T-helper 2 cell treated with Interferon-gamma antibody and Interleukin-4, amounts not matched to agents 5 μg/mL and 100 μg/mL, for 36 hours (primary cell): ENCODE data around the gene SHANK1.
"Not testable (repeated sequence)": the region's sequence is repeated elsewhere in the genome, so short reads cannot be mapped to it uniquely, and the experiment has no call there.

Source experiments
- DNase-seq: peaks from one replicate; pipeline ENCODE4 v3.0.0; 2021; ENCODE audit warnings: low spot score
- H3K27ac Mint-ChIP-seq: one replicate; pipeline ENCODE4 v1.8.0; 2021; ENCODE audit warnings: mild to moderate bottlenecking, mixed read lengths
- H3K27me3 Mint-ChIP-seq: one replicate; pipeline ENCODE4 v1.8.0; 2021; ENCODE audit warnings: low read depth, mixed read lengths
- H3K36me3 Mint-ChIP-seq: one replicate; pipeline ENCODE4 v1.8.0; 2021; ENCODE audit warnings: low read depth, mixed read lengths
- H3K4me1 Mint-ChIP-seq: one replicate; pipeline ENCODE4 v1.8.0; 2021; ENCODE audit warnings: low read depth, mixed read lengths
- H3K4me3 Mint-ChIP-seq: one replicate; pipeline ENCODE4 v1.8.0; 2022; ENCODE audit warnings: mild to moderate bottlenecking, moderate library complexity, mixed read lengths
- H3K9me3 Mint-ChIP-seq: one replicate; pipeline ENCODE4 v1.8.0; 2021; ENCODE audit warnings: mixed read lengths

The SHANK1 gene

GRCh38 chr19:50626011-50626410 lies 93.6 kb downstream of the SHANK1 start:
- Mint-ChIP-seq H3K9me3 (no peaks in the 10 kb centered on the region), H3K4me1 (no peaks in the 10 kb centered on the region), H3K27me3 (no peaks in the 10 kb centered on the region), H3K36me3 (no peaks in the 10 kb centered on the region), H3K27ac (no peak overlapping the region), H3K4me3 (no peak overlapping the region)
- no peak for DNase-seq

DNA sequence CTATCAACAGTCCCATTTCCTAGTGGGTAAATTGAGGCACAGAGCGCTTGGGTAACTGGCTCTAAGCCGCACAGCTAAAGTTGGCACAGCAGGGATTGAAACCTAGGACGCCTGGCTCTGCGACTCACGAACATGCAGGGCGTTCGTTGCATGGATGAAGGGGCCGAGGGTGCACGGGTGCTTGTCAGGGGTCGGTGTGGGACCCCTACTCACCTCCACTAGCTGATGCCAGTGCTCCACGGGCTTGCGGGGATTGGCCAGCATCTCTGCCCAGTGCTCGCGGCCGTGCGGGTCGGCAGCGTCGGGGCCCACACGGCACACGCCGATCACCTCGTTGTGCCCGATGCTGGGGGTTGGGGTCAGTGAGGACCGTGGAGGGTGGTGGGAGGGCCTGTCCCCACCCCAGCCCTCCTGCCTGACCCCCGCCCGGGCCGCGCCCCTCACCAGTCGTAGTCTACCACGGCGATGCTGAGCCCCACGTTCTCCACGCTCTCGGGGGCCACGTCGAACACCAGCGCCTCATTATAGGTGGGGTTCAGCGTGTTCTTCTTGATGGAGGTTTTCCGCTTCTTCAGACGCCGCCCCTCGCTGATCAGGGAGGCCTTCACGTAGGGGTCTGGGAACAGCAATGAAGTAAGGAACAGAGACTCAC lies 94.5 kb downstream of the SHANK1 start:
- H3K27ac Mint-ChIP-seq, result no peak overlapping the region
- H3K9me3 Mint-ChIP-seq, result no peaks in the 10 kb centered on the region
- H3K36me3 Mint-ChIP-seq, result no peaks in the 10 kb centered on the region
- DNase-seq, result no peak
- no peaks in the 10 kb centered on the region for H3K4me1 Mint-ChIP-seq
- no peaks in the 10 kb centered on the region for H3K27me3 Mint-ChIP-seq
- H3K4me3 Mint-ChIP-seq, result no peak overlapping the region

DNA sequence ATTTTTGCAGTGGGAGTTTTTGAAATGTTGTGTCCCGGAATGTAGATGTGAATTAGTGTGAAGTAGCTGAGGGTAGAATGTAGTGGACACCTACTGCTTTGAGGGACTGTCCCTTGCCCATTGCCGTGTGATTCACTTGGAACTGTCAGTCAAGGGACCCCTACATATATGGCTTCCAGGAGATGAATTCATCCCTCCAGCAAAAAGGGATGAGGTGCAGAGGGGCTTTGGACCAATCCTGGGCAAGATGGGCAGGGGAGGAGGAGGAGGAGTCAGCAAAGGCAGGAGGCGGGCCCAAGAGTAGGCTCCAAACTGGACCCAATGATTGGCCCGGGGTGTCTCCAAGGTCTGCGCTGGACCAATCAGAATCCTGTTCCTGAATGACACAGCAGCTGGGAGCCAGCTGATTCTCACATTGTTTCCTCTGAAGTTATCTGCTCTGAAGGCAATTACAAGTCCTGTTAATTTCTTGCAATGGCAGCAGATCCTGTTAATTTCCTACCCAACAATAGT lies 99.2 kb downstream of the SHANK1 start:
- H3K27ac Mint-ChIP-seq, H3K36me3 Mint-ChIP-seq, H3K27me3 Mint-ChIP-seq, H3K4me1 Mint-ChIP-seq, H3K9me3 Mint-ChIP-seq, DNase-seq, H3K4me3 Mint-ChIP-seq: not testable (repeated sequence)

GRCh38 chr19:50619184-50619583 lies 100.4 kb downstream of the SHANK1 start:
- H3K9me3 Mint-ChIP-seq, H3K4me3 Mint-ChIP-seq, H3K27me3 Mint-ChIP-seq, DNase-seq, H3K4me1 Mint-ChIP-seq, H3K27ac Mint-ChIP-seq, H3K36me3 Mint-ChIP-seq: not testable (repeated sequence)

DNA sequence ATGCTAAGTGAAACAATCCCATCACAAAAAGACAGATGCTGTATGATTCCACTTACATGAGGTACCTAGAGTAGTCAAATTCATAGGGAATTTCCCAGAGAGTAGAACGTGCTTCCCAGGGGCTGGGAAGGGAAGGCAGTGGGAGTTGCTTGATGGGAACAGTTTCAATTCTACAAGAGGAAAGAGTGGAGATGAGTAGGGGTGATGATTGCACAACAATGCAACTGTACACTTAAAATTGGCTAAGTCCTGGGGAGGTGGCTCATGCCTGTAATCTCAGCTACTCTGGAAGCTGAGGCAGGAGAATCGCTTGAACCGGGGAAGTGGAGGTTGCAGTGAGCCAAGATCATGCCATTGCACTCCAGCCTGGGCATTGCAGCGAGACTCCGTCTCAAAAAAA lies 101.2 kb downstream of the SHANK1 start:
- not testable (repeated sequence) for H3K27ac Mint-ChIP-seq, H3K9me3 Mint-ChIP-seq, H3K4me3 Mint-ChIP-seq, H3K36me3 Mint-ChIP-seq, H3K27me3 Mint-ChIP-seq, DNase-seq, H3K4me1 Mint-ChIP-seq

DNA sequence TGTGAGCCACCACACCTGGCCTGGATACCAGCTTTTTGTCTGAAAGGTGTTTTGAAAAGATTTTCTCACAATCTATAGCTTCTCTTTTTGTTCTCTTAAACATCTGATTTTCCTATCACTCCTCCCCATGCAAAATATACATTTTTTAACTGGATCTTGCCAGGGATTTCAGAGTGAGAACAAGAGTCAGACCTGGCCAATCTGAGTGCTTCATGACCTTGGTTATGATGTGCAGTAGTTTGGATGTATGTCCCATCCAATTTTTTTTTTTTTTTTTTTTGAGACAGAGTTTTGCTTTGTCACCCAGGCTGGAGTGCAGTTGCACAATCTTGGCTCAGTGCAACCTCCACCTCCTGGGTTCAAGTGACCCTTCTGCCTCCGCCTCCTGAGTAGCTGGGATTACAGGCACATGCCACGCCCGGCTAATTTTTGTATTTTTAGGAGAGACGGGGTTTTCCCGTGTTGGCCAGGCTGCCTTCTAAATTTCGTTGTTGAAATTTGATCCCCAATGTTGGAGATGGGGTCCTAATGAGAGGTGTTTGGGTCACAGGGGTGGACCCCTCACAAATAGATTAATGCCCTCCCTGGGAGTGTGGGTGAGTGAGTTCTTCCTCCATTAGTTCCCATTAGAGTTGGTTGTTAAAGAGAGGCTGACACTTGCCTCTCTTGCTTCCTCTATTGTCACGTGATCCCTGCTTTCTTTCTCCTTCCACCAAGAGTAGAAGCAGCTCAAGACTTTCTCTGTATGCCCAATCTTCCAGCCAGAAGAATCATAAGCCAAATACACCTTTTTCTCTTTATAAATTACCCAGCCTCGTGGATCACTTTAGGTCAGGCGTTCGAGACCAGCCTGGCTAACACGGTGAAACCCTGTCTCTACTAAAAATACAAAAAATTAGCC lies 106.8 kb downstream of the SHANK1 start:
- not testable (repeated sequence) for H3K4me1 Mint-ChIP-seq, H3K36me3 Mint-ChIP-seq, H3K9me3 Mint-ChIP-seq, H3K4me3 Mint-ChIP-seq, H3K27me3 Mint-ChIP-seq, DNase-seq, H3K27ac Mint-ChIP-seq
